ENCODE measurements around the gene LHPP. TPM values are rescaled to one million over a fixed set of nuclear protein-coding genes. Genes with fewer than 3 reads are reported as not detected.

The LHPP gene
- total RNA-seq, 4 donors from 2014 or later, result 20.3 to 116 (median 22.4) TPM

GRCh38 chr10:124619195-124619594, 157.6 kb downstream of the LHPP start:
- intact Hi-C loops (cut with DNase I; ENCODE audit: low total_unique reads) (no loop called here), in situ Hi-C loops (cut with MboI; ENCODE audit: low pct_ligation_motif_present in 1 of 4, low pct_unique_long_range_greater_than_20kb in 1 of 4, low sequenced_read_pairs in 3 of 4) (no loop called here)
- Histone ChIP-seq H3K27me3 (no peaks in the 10 kb centered on the region), H3K4me1 (peaks cover 0 to 21% (median 9%) of the 10 kb centered on the region in 4 donors), H3K27ac (peak overlapping the region; percentile 6 to 47 (median 24)), H3K9me3 (no peaks in the 10 kb centered on the region), H3K36me3 (no peaks in the 10 kb centered on the region), H3K4me3 (no peak overlapping the region)
- DNase-seq, result no peak
- WGBS, 2 donors (ENCODE audit: low coverage in 1 of 2), result 44% methylated on average over 6 of the region's 9 CpGs; no CpG with 5 or more reads in 1 of the 2 donors
- no peak for TF ChIP-seq POLR2AphosphoS5 (IDR thresholded peaks at IDR 0.05)
- no peak for TF ChIP-seq CTCF (IDR thresholded peaks at IDR 0.05)
- TF ChIP-seq EP300 (IDR thresholded peaks at IDR 0.05; ENCODE audit: low read depth), result no peak
- TF ChIP-seq POLR2A (IDR thresholded peaks at IDR 0.05), result no peak

DNA sequence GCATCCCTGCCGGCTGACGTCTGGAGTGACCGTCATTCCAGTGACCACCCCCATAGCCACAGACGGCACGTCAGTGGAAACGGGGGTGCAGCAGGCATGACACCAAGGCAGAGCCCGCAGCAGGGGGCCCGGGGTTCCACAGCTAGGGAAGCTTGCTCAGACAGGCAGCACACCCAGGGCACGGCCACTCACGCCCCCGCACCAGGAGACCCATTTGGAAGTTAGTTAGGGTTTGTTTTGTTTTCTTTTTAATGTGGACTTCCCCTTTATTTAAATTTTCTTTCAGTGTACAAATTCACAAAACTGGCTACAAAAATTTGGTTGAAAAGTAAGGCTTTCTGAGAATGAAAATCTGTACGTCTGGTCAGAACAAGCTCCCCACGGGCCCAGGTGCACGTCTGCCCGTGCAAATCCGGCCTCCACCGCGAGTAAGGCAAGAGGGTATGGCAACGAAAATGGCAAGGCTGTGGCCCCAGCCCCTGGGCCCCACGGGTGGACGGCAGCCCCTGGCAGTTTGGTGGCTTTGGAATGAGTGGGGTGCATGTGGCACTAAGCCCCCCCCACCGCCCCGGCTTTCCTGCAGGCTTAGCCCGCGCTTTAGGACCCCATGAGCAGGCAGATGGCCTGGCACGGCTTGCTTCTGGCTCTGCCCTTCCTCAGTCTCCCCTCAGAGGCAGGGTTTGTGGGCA, 158.3 kb downstream of the LHPP start:
- Histone ChIP-seq H3K27me3 (no peaks in the 10 kb centered on the region), H3K36me3 (no peaks in the 10 kb centered on the region), H3K9me3 (no peaks in the 10 kb centered on the region), H3K4me3 (no peak overlapping the region), H3K27ac (peak overlapping the region in 3 of 4 donors; percentile 17 to 47 (median 31)), H3K4me1 (peaks cover 0 to 21% (median 9%) of the 10 kb centered on the region in 4 donors)
- intact Hi-C loops (cut with DNase I; ENCODE audit: low total_unique reads), result loop anchor here (10.0 kb wide), 1 partner anchor 85 kb away; no protein-coding TSS in a partner anchor
- in situ Hi-C loops (cut with MboI; ENCODE audit: low pct_ligation_motif_present in 1 of 4, low pct_unique_long_range_greater_than_20kb in 1 of 4, low sequenced_read_pairs in 3 of 4), result no loop called here
- no peak for DNase-seq
- TF ChIP-seq POLR2A (IDR thresholded peaks at IDR 0.05) (no peak), CTCF (IDR thresholded peaks at IDR 0.05) (no peak), POLR2AphosphoS5 (IDR thresholded peaks at IDR 0.05) (no peak), EP300 (IDR thresholded peaks at IDR 0.05; ENCODE audit: low read depth) (no peak)
- 59 to 72% methylated on average over 8 to 26 of the region's 26 CpGs for WGBS, 2 donors (ENCODE audit: low coverage in 1 of 2)

DNA sequence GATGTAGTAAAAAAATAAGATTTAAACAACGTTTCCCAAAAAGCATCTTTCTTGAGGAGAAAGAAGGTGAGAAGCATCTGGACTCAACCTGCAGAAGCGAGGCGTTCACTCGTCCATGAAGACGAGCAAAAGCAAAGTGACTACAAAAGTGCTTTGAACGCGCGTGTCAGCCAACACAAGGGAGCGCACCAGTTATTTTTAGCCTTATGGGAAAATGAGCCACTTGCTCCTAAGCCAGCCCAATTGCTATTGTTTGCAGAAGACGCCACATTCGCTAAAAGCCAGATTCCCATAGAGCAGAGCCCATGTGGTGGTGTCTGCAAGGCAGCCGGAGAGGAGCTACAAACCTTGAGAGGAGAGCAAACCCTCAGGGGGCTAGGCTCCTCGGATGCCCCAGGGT, 160.0 kb downstream of the LHPP start:
- Histone ChIP-seq H3K4me3 (no peak overlapping the region), H3K27ac (peak overlapping the region in 1 of 4 donors; percentile 6), H3K4me1 (peaks cover 3 to 27% (median 13%) of the 10 kb centered on the region in 4 donors), H3K27me3 (no peaks in the 10 kb centered on the region), H3K9me3 (no peaks in the 10 kb centered on the region), H3K36me3 (no peaks in the 10 kb centered on the region)
- 80 to 94% methylated on average over 7 to 13 of the region's 13 CpGs for WGBS, 2 donors (ENCODE audit: low coverage in 1 of 2)
- in situ Hi-C loops (cut with MboI; ENCODE audit: low pct_ligation_motif_present in 1 of 4, low pct_unique_long_range_greater_than_20kb in 1 of 4, low sequenced_read_pairs in 3 of 4), result no loop called here
- TF ChIP-seq EP300 (IDR thresholded peaks at IDR 0.05; ENCODE audit: low read depth), result no peak
- TF ChIP-seq POLR2A (IDR thresholded peaks at IDR 0.05), result no peak
- TF ChIP-seq POLR2AphosphoS5 (IDR thresholded peaks at IDR 0.05), result no peak
- no peak for TF ChIP-seq CTCF (IDR thresholded peaks at IDR 0.05)
- intact Hi-C loops (cut with DNase I; ENCODE audit: low total_unique reads), result loop anchor here (10.0 kb wide), 1 partner anchor 87 kb away; no protein-coding TSS in a partner anchor
- DNase-seq, result no peak

- Histone ChIP-seq H3K27me3 (no peaks in the 10 kb centered on the region), H3K36me3 (no peaks in the 10 kb centered on the region), H3K4me3 (no peak overlapping the region), H3K4me1 (peaks cover 7 to 32% (median 18%) of the 10 kb centered on the region in 4 donors), H3K9me3 (no peaks in the 10 kb centered on the region), H3K27ac (peak overlapping the region in 1 of 4 donors; percentile 6)
- intact Hi-C loops (cut with DNase I; ENCODE audit: low total_unique reads), result loop anchor here (10.0 kb wide), 1 partner anchor 87 kb away; no protein-coding TSS in a partner anchor
- in situ Hi-C loops (cut with MboI; ENCODE audit: low pct_ligation_motif_present in 1 of 4, low pct_unique_long_range_greater_than_20kb in 1 of 4, low sequenced_read_pairs in 3 of 4), result no loop called here
- no peak for TF ChIP-seq EP300 (IDR thresholded peaks at IDR 0.05; ENCODE audit: low read depth)
- no peak for TF ChIP-seq POLR2AphosphoS5 (IDR thresholded peaks at IDR 0.05)
- TF ChIP-seq CTCF (IDR thresholded peaks at IDR 0.05), result no peak
- TF ChIP-seq POLR2A (IDR thresholded peaks at IDR 0.05), result no peak
- no peak for DNase-seq
- 60 to 94% methylated on average over 1 to 13 of the region's 13 CpGs for WGBS, 2 donors (ENCODE audit: low coverage in 1 of 2)
These were observed 160.5 kb downstream of the LHPP start for GRCh38 chr10:124622158-124622557.

Measured in transverse colon (tissue), 4 donors.